A549 (cell line): ENCODE data around the gene SMARCAL1.

ENCODE experiments used
- CHD4 ChIP-seq: fragments of 200-600 bp; sonication (generic); IDR thresholded peaks from 2 replicates; pipeline ENCODE4 v1.6.1; 2016; ENCODE audit warnings: antibody characterized with exemption, mild to moderate bottlenecking, borderline replicate concordance
- MAX ChIP-seq: IDR thresholded peaks from 2 replicates; pipeline ENCODE4 v1.6.1; 2012
- POLR2A ChIP-seq: IDR thresholded peaks from 2 replicates; pipeline ENCODE4 v1.6.1; 2012; ENCODE audit warnings: mild to moderate bottlenecking, low read length
- POLR2AphosphoS2 ChIP-seq: conservative IDR thresholded peaks from 2 replicates; pipeline ENCODE4 v1.6.1; 2012; ENCODE audit warnings: low read length, improper control_type of control experiment, inconsistent platforms

GRCh38 chr2:216415541-216415940, 3.3 kb downstream of the SMARCAL1 start:
- TF ChIP-seq MAX = no peak
- TF ChIP-seq POLR2A = no peak
- TF ChIP-seq CHD4 = no peak
- no peak for TF ChIP-seq POLR2AphosphoS2
